Right ventricle myocardium superior (tissue), 1 donor: Measurements from ENCODE around the gene NUP98. TPM values are rescaled to one million over a fixed set of nuclear protein-coding genes. Genes with fewer than 3 reads are reported as not detected.

Source experiments
- ATAC-seq: fragments of 200-7000 bp; cut with Tn5 transposase; one replicate; pipeline ENCODE4 v1.9.1; 2020; ENCODE audit warnings: mild to moderate bottlenecking; ENCODE audit not compliant: poor library complexity
- DNase-seq: peaks from one replicate; pipeline ENCODE4 v3.0.0-alpha.2; 2020
- intact Hi-C: fragments of 100-400 bp; cut with DNase I; formaldehyde crosslinking; loops from one replicate; pipeline ENCODE4 v1.11.2; 2022
- total RNA-seq: library from RNA; stranded (reverse); fragmentation: NEBNext Ultra II Directional; extraction: Animal tissue kit (Norgen Biotek cat#: 25700); gene quantifications from one replicate; pipeline ENCODE4 v1.2.1, GENCODE V29; 2021
- donor health status: DM: no; HTN: yes; CAD: no; lungs with severe emphysema.

The NUP98 gene
- total RNA-seq, 1 donor from 2014 or later = 43.2 TPM

- no peak for DNase-seq
- intact Hi-C loops = no loop called here
- no peak for ATAC-seq
These were observed 161.5 kb downstream of the NUP98 start for GRCh38 chr11:3635641-3636375.

DNA sequence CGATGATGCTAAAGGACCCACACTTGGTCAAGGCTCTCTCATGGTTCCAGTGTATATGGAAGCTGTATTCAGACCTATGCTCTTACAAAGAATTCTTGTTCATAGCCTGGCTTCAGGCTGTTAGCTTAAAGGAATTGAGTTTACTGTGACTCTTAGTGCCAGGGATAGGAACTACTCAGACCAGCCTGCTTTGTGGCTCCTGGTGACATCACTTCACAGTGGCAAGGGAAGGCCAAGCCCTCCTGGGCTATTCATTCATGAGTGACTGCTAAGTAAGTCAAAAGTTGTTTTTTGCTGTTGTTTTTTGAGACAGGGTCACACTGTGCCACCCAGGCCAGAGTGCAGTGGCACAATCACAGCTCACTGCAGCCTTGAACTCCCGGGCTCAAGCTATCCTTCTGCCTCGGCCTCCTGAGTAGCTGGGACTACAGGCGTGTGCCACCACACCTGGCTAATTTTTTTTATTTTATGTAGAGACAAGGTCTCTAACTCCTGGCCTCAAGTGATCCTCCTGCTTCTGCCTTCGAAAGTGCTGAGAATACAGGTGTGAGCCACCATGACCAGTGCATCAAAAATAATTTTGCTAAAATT lies 165.2 kb downstream of the NUP98 start:
- ATAC-seq = no peak
- intact Hi-C loops = no loop called here
- no peak for DNase-seq

- DNase-seq = no peak
- intact Hi-C loops = no loop called here
- peak; percentile 41 for ATAC-seq
These were observed 166.0 kb downstream of the NUP98 start for GRCh38 chr11:3631331-3631730.

GRCh38 chr11:3627291-3627690 lies 170.1 kb downstream of the NUP98 start:
- intact Hi-C loops = no loop called here
- no peak for ATAC-seq
- DNase-seq = no peak

DNA sequence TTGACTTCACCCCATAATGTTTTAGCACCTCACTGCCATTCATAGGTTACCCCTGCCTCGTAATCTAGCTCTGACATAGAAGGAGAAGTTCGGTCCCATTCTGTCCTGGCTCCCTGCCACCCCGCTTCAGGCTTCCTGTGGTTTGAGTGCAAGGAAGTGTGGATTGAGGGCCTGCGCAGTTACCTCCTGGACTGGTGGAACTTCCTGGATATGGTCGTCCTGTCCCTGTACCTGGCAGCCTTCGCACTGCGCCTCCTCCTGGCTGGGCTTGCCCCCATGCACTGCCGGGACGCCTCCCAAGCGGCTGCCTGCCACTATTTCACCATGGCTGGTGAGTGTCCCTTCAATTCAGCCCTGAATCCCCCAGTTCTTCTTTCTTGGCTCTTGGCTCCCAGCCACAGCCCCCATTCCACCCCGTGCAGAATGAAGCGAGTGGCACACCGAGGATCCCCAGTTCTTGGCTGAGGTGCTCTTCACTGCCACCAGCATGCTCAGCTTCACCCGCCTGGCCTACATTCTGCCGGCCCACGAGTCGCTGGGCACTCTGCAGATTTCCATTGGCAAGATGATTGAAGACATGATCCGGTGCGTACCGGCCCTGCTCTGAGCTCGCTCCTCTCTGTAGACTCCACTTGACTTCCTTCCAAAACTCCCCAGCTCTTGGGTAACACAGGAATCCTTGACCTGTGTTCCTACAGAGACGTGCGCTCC lies 170.9 kb downstream of the NUP98 start:
- intact Hi-C loops = no loop called here
- ATAC-seq (peak; percentile 55), DNase-seq (peak; percentile 84)

Other genes with a start within 250 kb of the NUP98 start
- 4.7 TPM for gene ART5, start 155.6 kb downstream of the NUP98 start, total RNA-seq
- 2.3 TPM for gene ART1, start 152.4 kb downstream of the NUP98 start, total RNA-seq
- gene CHRNA10, start 126.2 kb downstream of the NUP98 start, total RNA-seq = 1.6 TPM
- gene PGAP2, start 11.0 kb upstream of the NUP98 start, total RNA-seq = 26.8 TPM
- 22.3 TPM for gene RHOG, start 43.4 kb upstream of the NUP98 start, total RNA-seq
- 27.5 TPM for gene STIM1, start 58.1 kb upstream of the NUP98 start, total RNA-seq